NCI-H748 (cell line): Measurements from ENCODE around the gene CYP11A1.

ENCODE experiments used
- DNase-seq: peaks from one replicate; lab custom pipeline; 2025; ENCODE audit not compliant: unreplicated experiment; lab: John Stamatoyannopoulos, UW

CYP11A1 gene

GRCh38 chr15:74327756-74328155 lies 39.7 kb downstream of the CYP11A1 start:
- no peak for DNase-seq

- no peak for DNase-seq
Observed at GRCh38 chr15:74326746-74327145, 40.7 kb downstream of the CYP11A1 start.

GRCh38 chr15:74324714-74325113 lies 42.7 kb downstream of the CYP11A1 start:
- no peak for DNase-seq

- DNase-seq, result peak; percentile 65
Observed at GRCh38 chr15:74322558-74323180, 44.8 kb downstream of the CYP11A1 start.

GRCh38 chr15:74320352-74321247 lies 46.8 kb downstream of the CYP11A1 start:
- peak; percentile 59 for DNase-seq

- peak; percentile 69 for DNase-seq
Observed at GRCh38 chr15:74319596-74320351, 47.7 kb downstream of the CYP11A1 start.

GRCh38 chr15:74319138-74319460 lies 48.3 kb downstream of the CYP11A1 start:
- DNase-seq, result no peak

GRCh38 chr15:74318376-74319137 lies 48.9 kb downstream of the CYP11A1 start:
- peak; percentile 79 for DNase-seq

- peak; percentile 22 for DNase-seq
Observed at GRCh38 chr15:74317820-74318375, 49.5 kb downstream of the CYP11A1 start.

- DNase-seq, result peak; percentile 2
Observed at GRCh38 chr15:74316141-74316540, 51.3 kb downstream of the CYP11A1 start.

- no peak for DNase-seq
Observed at GRCh38 chr15:74315626-74316025, 51.8 kb downstream of the CYP11A1 start.

- DNase-seq, result no peak
Observed at GRCh38 chr15:74314795-74315438, 52.5 kb downstream of the CYP11A1 start.

- no peak for DNase-seq
Observed at GRCh38 chr15:74313889-74314288, 53.6 kb downstream of the CYP11A1 start.

- peak; percentile 94 for DNase-seq
Observed at GRCh38 chr15:74312445-74313007, 54.9 kb downstream of the CYP11A1 start.

- DNase-seq, result peak; percentile 58
Observed at GRCh38 chr15:74311734-74312444, 55.6 kb downstream of the CYP11A1 start.

- peak; percentile 83 for DNase-seq
Observed at GRCh38 chr15:74307827-74308811, 59.3 kb downstream of the CYP11A1 start.

GRCh38 chr15:74306781-74307217 lies 60.6 kb downstream of the CYP11A1 start:
- DNase-seq, result no peak

- no peak for DNase-seq
Observed at GRCh38 chr15:74305687-74306086, 61.8 kb downstream of the CYP11A1 start.
